H1 (cell line): ENCODE measurements around the gene CHST10. TPM values are rescaled to one million over a fixed set of nuclear protein-coding genes. Genes with fewer than 3 reads are reported as not detected.

Source experiments
- CBX8 ChIP-seq: fragments of 300-800, 300-1000 bp; sonication (generic); IDR thresholded peaks from 2 replicates; pipeline ENCODE4 v1.7.1; 2016; ENCODE audit warnings: low read depth, low read length, borderline replicate concordance
- EGR1 ChIP-seq: IDR thresholded peaks from 2 replicates; pipeline ENCODE4 v1.6.1; 2011; ENCODE audit warnings: low read depth, low read length, borderline replicate concordance
- JUND ChIP-seq: IDR thresholded peaks from 2 replicates; pipeline ENCODE4 v1.6.1; 2011; ENCODE audit warnings: mild to moderate bottlenecking, improper control_type of control experiment, low read length
- POLR2A ChIP-seq, 2 experiments: IDR thresholded peaks; 1 replicate in 1 of 2; 2 replicates in 1 of 2; pipeline ENCODE4 v1.6.1; 2011; ENCODE audit warnings: low read depth in 2 of 2, low read length in 2 of 2, mild to moderate bottlenecking in 2 of 2; ENCODE audit errors: control extremely low read depth in 1 of 2
- TAF1 ChIP-seq: IDR thresholded peaks from 2 replicates; pipeline ENCODE4 v1.6.1; 2011; ENCODE audit warnings: mild to moderate bottlenecking, low read depth, low read length
- YY1 ChIP-seq: IDR thresholded peaks from 2 replicates; pipeline ENCODE4 v1.6.1; 2011; ENCODE audit warnings: low read depth, mild to moderate bottlenecking, low read length
- polyA plus RNA-seq, 7 experiments: library from polyadenylated mRNA; depleted of rRNA in 3 of 7; stranded (reverse) in 5 of 7; unstranded in 2 of 7; fragments of >200 nt in 5 of 7; fragments of 200-250 nt in 2 of 7; gene quantifications; 1 replicate in 5 of 7; 2 replicates in 1 of 7; 4 replicates in 1 of 7; pipeline versions ENCODE4 v1.2.1 to v1.2.3, GENCODE V29; 2011 to 2013; ENCODE audit warnings: missing spikeins in 2 of 7, mixed read lengths in 2 of 7
- total RNA-seq: library from RNA; stranded (reverse); fragmentation: NEBNext Ultra II Directional; extraction: Animal tissue kit (Norgen Biotek cat#: 25700); gene quantifications from 2 replicates; pipeline ENCODE4 v1.2.1, GENCODE V29; 2021
- TF ChIP-seq, protein P1 (sequence below): fragments of 300-600 bp; sonication (generic); IDR thresholded peaks from 2 replicates; pipeline ENCODE4 v1.7.1; 2012; ENCODE audit warnings: low read length, moderate library complexity, mild to moderate bottlenecking, inconsistent platforms; ENCODE audit not compliant: insufficient replicate concordance

The CHST10 gene
- total and polyA plus RNA-seq, 2 of the 8 experiments (the other 6 are each of a cell fraction or from before 2014, with no cell fraction given) = 27.3 to 29.1 TPM

- TF ChIP-seq, protein P1, sequence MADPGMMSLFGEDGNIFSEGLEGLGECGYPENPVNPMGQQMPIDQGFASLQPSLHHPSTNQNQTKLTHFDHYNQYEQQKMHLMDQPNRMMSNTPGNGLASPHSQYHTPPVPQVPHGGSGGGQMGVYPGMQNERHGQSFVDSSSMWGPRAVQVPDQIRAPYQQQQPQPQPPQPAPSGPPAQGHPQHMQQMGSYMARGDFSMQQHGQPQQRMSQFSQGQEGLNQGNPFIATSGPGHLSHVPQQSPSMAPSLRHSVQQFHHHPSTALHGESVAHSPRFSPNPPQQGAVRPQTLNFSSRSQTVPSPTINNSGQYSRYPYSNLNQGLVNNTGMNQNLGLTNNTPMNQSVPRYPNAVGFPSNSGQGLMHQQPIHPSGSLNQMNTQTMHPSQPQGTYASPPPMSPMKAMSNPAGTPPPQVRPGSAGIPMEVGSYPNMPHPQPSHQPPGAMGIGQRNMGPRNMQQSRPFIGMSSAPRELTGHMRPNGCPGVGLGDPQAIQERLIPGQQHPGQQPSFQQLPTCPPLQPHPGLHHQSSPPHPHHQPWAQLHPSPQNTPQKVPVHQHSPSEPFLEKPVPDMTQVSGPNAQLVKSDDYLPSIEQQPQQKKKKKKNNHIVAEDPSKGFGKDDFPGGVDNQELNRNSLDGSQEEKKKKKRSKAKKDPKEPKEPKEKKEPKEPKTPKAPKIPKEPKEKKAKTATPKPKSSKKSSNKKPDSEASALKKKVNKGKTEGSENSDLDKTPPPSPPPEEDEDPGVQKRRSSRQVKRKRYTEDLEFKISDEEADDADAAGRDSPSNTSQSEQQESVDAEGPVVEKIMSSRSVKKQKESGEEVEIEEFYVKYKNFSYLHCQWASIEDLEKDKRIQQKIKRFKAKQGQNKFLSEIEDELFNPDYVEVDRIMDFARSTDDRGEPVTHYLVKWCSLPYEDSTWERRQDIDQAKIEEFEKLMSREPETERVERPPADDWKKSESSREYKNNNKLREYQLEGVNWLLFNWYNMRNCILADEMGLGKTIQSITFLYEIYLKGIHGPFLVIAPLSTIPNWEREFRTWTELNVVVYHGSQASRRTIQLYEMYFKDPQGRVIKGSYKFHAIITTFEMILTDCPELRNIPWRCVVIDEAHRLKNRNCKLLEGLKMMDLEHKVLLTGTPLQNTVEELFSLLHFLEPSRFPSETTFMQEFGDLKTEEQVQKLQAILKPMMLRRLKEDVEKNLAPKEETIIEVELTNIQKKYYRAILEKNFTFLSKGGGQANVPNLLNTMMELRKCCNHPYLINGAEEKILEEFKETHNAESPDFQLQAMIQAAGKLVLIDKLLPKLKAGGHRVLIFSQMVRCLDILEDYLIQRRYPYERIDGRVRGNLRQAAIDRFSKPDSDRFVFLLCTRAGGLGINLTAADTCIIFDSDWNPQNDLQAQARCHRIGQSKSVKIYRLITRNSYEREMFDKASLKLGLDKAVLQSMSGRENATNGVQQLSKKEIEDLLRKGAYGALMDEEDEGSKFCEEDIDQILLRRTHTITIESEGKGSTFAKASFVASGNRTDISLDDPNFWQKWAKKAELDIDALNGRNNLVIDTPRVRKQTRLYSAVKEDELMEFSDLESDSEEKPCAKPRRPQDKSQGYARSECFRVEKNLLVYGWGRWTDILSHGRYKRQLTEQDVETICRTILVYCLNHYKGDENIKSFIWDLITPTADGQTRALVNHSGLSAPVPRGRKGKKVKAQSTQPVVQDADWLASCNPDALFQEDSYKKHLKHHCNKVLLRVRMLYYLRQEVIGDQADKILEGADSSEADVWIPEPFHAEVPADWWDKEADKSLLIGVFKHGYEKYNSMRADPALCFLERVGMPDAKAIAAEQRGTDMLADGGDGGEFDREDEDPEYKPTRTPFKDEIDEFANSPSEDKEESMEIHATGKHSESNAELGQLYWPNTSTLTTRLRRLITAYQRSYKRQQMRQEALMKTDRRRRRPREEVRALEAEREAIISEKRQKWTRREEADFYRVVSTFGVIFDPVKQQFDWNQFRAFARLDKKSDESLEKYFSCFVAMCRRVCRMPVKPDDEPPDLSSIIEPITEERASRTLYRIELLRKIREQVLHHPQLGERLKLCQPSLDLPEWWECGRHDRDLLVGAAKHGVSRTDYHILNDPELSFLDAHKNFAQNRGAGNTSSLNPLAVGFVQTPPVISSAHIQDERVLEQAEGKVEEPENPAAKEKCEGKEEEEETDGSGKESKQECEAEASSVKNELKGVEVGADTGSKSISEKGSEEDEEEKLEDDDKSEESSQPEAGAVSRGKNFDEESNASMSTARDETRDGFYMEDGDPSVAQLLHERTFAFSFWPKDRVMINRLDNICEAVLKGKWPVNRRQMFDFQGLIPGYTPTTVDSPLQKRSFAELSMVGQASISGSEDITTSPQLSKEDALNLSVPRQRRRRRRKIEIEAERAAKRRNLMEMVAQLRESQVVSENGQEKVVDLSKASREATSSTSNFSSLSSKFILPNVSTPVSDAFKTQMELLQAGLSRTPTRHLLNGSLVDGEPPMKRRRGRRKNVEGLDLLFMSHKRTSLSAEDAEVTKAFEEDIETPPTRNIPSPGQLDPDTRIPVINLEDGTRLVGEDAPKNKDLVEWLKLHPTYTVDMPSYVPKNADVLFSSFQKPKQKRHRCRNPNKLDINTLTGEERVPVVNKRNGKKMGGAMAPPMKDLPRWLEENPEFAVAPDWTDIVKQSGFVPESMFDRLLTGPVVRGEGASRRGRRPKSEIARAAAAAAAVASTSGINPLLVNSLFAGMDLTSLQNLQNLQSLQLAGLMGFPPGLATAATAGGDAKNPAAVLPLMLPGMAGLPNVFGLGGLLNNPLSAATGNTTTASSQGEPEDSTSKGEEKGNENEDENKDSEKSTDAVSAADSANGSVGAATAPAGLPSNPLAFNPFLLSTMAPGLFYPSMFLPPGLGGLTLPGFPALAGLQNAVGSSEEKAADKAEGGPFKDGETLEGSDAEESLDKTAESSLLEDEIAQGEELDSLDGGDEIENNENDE = no peak
- no peak for TF ChIP-seq YY1
- TF ChIP-seq POLR2A (IDR thresholded peaks at IDR 0.05; ENCODE audit: control extremely low read depth in 1 of 2, low read depth in 2 of 2, low read length in 2 of 2) = no peak
- no peak for TF ChIP-seq JUND
- TF ChIP-seq EGR1 = no peak
- no peak for TF ChIP-seq CBX8
- TF ChIP-seq TAF1 = no peak
Measured at GRCh38 chr2:100451092-100451491, 33.6 kb upstream of the CHST10 start (continued).
